ENCODE data around the gene SIRT3.

- no peak for TF ChIP-seq CTCF (IDR thresholded peaks at IDR 0.05; ENCODE audit: poor library complexity)
- no peak for TF ChIP-seq EZH2 (IDR thresholded peaks at IDR 0.05; ENCODE audit: borderline replicate concordance)
- no peak for TF ChIP-seq EZH2phosphoT487 (IDR thresholded peaks at IDR 0.05; ENCODE audit: low read depth, severe bottlenecking, unreplicated experiment)
These were observed 47.4 kb upstream of the SIRT3 start for GRCh38 chr11:283405-284104.

Measured in hepatocyte (in vitro differentiated cells).